CD1c-positive myeloid dendritic cell (primary cell): ENCODE data around the gene SNX14.
"Not testable (repeated sequence)": the region's sequence is repeated elsewhere in the genome, so short reads cannot be mapped to it uniquely, and the experiment has no call there.

Source experiments
- DNase-seq: peaks from one replicate; pipeline ENCODE4 v3.0.0-alpha.2; 2016; ENCODE audit errors: extremely low spot score

Gene SNX14, protein sequence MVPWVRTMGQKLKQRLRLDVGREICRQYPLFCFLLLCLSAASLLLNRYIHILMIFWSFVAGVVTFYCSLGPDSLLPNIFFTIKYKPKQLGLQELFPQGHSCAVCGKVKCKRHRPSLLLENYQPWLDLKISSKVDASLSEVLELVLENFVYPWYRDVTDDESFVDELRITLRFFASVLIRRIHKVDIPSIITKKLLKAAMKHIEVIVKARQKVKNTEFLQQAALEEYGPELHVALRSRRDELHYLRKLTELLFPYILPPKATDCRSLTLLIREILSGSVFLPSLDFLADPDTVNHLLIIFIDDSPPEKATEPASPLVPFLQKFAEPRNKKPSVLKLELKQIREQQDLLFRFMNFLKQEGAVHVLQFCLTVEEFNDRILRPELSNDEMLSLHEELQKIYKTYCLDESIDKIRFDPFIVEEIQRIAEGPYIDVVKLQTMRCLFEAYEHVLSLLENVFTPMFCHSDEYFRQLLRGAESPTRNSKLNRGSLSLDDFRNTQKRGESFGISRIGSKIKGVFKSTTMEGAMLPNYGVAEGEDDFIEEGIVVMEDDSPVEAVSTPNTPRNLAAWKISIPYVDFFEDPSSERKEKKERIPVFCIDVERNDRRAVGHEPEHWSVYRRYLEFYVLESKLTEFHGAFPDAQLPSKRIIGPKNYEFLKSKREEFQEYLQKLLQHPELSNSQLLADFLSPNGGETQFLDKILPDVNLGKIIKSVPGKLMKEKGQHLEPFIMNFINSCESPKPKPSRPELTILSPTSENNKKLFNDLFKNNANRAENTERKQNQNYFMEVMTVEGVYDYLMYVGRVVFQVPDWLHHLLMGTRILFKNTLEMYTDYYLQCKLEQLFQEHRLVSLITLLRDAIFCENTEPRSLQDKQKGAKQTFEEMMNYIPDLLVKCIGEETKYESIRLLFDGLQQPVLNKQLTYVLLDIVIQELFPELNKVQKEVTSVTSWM

DNA sequence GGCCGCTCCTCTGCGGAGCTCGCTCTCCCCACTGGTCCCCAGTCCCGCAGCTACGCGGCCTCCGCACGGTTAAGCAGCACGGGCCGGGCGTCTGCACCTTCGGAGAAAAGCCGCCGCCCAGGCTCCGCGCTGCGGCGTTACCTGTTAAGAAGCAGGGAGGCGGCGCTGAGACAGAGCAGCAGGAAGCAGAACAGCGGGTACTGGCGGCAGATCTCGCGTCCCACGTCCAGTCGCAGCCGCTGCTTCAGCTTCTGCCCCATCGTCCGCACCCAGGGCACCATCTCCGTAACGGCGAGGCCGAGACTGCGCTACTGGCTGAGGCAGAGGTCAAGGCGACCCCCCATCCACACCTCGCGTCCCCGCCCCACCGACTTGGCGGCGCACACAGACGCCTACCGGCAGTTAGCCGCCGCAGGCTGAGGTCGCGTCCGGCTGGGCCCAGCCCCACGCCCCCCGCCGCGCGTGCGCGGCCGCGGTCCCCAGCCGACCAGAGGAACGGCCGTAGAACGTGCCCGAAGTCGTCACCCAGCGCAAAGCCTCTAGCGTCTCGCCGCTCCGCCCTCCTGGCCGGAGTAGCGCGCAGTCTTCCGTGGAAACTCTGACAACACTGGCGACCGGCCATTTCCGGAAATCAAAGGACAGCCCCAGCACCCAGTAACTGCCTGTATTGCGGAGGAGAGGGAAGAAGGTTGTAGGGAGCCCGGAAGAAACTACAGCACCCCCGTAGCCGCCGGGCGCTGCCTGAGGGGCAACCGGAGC lies at the start of gene SNX14:
Gene SNX14 (minus strand): TSS at position 421 of the 759 bp plus-strand sequence. CDS start 140 bp downstream, at position 281.
- DNase-seq, result peak; percentile 97

DNA sequence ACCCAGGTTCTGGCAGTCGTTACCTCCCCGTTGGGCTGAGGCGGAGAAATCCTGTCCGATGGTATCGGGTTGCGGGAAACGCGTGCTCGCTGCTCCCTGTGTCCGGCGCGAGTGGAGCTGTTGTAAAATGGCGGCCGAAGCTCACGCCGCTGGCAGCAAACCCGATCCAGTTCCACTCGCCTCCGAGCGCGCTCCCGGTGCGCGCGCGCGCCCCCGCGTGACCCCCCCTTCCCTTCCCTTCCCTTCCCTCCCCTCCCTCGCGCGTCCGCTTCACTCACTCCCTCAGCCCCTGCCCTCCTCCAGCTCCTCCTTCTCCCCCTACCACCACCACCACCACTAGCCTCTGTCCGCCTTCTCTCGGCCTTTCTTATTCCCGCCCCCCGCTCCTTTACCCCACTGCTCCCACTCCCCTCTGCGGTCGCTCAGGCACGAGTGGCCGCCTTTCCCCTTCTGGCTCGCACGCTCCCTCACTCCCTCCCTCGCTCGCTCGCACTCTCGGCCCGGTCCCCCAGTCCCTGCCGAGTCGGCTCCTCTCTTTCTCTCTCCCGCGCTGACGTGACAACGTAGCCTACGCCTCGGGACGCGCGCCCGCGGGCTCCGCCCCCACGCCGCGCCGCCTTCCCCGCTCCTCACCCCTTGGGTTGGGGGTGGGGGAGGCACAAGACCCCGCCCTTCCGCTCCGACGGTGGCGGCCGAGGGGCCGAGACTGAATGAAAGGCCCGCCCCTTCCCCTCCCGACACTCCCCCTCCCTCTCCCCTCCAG lies 49.3 kb upstream of the SNX14 start, which contains the start of gene SYNCRIP:
Gene SYNCRIP (minus strand): TSS at position 113 of the 763 bp plus-strand sequence. CDS start 1,447 bp downstream, outside the sequence.
- DNase-seq, result peak; percentile 99

DNA sequence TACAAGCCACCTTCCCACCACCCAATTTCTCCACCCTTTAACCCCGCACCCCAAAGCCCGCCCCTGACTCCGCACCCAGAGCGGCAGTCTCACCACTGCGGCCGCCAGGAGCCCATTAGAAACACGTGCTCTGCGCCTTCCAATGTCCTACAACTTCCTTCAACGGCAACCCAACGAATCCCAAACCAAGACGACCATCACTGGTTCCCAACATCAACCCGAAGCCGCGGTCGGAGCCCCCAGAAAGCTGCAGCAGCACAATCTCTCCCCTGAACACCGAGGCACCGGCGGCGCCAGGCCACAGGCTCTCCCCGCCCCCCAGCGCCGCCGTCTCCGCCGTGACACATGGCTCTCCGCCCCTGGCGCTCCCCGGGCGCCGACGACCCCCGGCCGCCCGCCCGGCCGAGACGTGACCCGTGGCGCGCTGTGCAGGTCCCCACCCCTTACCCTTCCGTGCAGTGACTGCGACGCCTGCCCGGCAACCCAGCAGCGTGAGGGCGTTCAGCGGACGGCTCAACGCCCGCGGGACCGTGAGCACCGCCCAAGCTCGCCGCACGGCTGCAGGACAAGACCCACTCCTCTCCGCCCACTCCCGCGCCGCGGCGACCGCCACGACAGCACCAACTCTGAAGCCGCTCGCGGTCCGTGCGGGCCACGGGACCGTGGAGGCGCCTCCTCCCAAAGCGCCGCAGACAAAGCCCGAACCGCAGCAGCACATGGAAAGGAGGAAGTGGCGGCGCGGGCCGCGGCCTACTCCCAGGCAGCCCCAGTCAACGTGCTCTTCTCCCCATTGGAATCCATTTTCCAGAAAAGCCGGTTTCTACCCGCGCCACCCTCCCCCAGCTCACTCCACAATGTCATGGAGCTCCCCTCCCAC lies 48.5 kb upstream of the SNX14 start:
- DNase-seq, result peak; percentile 82

DNA sequence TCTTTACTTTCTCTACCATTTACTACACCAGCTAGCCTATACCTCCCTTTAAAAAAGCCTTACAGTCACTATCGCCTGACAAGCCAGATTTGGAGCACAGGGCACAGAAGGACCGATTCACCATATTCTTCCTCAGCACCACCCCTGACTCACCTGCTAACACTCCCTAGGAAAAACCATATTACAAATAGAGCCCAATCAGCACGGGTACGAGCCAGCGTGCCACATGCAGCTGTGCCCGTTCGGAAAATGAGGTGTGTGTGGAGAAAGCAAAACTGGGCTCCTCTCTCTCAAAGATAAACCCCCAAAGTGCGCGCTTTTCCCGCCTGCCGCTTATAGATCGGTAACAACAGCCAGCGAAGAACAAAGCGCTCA lies 47.9 kb upstream of the SNX14 start:
- DNase-seq, result no peak

DNA sequence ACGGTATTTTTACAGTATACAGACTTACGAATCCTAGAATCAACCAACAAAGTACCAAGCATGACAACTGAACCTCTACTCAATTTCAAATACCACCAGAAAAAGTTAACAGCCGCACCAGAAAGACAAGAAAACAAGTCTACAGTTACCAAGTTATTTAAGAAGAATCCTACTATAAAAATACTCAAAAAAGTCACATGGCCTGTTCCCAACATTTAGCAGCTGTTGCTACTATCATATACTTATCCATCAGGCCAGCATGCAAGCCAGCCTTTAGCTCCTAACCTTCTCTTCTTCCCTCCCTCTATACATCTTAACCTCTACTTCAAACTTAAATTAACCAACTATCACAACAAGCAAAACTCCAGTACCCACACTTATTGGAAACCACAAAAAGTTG lies 47.2 kb upstream of the SNX14 start:
- DNase-seq, result no peak

DNA sequence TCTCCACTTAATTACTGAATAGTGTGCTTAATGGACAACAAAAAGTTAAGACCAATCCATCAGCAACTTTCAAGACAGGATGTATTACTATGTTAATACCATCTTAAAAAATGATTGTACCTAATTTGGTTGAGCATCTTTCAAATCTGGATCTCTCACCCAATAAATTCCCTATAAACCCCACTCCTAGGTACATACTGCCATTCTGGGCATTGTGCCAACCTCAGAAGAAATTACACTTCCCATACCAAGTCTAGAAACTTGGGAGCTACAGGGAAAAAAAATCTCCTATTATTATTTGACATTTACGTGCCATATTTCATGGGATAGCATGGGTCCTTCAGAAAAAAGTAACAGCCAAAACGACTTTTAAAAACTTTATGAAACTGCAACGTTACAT lies 43.9 kb upstream of the SNX14 start:
- no peak for DNase-seq

DNA sequence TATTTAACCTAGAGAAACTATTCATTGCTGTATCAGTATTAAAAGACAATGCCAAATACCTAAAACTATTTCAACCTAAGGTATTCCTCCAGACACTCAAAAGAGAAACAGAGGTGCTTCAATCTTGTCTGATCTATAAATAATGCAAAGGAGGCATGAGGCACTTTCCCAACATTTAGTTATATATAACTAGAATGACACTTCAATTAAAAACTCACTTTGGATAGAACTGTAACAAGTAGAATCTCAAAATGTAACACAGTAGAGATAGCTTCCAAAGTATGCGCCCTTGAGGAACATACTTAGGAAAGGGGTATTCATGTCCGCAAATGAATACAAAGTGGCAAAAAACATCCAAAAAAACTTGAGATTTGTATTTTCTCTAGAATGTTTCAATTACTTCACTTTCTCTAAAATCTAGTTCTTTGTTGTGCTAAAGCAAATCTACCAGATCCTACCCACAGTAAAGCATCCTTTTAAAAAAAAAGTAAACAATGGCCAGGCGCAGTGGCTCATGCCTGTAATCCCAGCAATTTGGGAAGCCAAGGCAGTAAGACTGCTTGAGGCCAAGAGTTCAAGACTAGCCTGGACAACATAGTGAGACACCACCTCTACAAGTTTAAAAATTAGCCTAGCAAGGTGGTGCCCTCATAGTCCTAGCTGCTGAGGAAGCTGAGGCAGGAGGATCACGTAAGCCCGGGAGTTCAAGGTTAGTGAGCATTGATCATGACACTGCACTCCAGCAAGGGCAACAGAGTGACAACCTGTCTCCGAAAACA lies 38.7 kb upstream of the SNX14 start:
- no peak for DNase-seq

DNA sequence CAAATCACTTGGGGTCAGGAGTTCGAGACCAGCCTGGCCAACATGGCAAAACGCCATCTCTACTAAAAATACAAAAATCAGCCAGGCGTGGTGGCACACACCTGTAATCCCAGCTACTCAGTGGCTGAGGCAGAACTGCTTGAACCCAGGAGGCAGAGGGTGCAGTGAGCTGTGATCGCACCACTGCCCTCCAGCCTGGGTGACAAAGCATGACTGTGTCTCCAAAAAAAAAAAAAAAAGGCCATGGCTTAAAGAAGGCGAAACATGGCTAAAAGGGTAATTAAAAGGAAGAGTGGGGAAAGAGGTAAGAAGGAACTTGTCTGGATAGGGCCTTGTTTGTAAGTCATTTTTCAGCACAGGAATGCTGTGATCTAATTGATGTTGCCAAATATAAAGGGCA lies 37.5 kb upstream of the SNX14 start:
- DNase-seq, result not testable (repeated sequence)

DNA sequence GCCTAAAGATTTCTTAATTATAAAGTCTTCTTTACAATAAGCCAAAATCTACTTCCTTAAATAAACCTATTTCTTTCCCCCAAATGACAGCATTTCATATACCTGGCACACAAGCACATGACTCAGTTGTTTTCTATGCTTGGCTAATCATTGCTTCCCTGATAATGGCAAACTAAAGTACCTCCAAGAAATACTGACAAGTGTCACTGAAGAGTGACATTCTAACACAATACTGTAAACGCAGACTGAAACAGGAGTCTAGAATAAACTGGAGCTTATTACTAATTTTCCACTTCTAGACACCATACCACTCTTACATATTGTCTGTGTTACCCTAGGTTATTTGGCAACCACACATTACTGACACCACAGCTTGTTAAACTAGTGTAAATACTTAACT lies 34.7 kb upstream of the SNX14 start:
- DNase-seq, result no peak

DNA sequence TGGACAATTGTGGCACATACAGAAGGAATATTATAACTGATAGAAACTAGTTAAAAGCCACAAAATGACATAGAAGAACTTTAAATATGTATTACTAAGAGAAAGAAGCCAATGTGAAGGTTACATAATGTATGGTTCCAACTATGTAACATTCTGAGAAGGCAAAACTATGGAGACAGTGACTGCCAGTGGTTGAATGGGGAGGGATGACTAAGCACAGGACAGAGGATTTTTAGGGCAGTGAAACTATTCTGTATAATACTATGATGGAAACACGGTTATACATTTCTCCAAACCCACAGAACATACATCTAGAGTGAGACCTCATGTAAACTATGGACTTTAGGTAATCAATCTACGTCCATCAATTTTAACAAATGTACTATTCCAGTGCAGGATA lies 26.6 kb upstream of the SNX14 start:
- no peak for DNase-seq

DNA sequence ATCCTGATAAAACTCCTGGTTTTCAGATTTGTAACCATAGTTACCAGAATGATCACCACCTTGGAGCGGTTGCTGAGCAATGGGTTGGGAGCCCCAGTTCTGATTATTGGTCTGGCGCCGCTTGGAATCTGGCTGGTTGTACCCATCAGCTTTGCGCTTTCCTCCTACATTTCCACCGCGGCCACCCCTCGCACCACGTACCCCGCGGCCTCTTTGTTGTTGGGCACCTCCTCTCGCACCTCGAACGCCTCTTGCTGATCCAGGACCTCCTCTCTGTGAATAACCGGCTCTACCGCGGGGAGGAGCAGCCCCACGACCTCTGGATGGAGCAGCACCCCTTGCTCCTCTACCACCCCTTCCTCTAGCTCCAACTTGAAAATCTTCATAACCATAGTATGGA lies 21.1 kb upstream of the SNX14 start:
- no peak for DNase-seq

DNA sequence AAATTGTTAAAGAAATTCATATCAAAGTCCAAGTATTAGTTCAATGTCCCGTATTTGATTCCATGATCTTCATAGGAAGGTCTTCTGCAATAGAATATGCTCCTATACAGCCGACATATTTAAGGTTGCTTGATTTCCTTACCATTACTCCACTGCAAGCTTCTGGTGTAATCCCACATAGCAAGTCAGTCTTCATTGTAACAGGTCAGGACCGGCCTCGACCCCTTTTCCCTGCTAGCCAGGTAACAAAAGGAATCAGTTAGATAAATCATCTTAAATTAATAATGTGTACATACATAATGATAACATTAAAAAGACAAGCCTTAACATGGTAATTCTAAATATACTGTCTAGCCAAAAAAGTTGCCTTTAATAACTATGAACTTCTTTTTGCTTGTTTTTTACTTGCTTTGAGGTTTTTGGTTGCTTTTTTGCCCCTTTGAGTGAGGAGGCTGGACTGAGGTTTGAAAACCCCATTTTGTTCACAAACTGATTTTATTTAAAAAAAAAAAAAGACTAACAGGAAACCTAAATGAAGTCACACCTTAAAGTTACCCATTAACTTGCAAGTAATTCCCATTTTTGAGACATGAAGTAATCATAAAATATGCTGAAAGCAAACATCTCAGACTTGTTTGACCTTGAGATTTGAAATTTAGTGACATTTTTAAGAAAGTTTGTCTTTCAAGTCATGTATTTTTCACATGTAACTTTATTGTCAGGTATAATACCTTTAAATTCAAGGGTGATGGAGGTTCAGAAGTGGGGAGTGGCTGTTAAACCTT lies 19.2 kb upstream of the SNX14 start:
- DNase-seq, result no peak

DNA sequence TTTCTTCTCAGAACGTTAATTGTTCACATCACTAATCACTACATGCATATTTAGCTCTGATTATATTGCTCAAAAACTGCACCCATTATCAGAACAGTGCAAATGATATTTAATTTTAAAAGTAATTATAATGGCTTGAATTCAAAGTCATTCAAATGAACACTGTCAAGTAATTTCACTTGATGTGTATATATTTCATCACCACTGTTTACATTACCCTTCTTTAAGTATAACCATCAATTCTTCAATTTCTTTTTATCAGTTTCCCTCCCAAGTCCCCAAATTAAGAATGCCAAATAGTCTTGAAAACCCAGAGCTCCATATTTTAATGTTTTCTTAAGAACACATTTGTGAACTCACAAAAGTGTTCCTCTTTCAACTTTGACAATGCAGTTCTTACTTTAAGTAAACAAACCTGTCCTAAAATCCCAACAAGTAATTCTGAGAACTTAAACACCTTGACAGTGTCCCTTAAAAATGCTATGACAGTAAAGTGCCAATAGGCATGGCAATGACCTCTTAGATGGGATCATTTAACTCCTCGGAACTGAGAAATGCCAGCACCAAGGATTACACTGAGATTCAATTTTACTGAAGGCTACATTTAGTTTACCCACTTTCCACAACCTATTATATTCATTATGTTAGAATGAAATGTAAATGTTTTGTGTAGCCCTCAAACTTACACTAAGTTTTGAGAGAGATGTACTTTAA lies 16.7 kb upstream of the SNX14 start:
- DNase-seq, result no peak

DNA sequence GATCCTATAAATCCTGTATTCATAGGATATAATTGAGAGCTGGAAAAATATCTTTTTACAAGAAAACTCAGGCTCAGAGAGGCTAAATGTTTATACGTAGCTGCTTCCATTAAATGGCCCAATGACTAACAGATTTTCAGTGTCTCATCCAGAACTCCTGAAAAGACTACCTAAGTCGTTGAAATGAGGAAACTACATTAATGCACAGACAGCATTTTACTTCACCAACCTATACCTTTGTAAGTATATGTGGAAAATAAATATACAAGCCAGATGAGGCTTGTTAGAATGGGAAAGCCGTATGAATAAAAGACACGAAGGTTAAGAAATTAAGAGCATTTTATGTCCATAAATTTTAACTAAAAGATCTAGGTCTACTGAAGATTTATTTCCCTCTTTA lies 8.4 kb upstream of the SNX14 start:
- no peak for DNase-seq

DNA sequence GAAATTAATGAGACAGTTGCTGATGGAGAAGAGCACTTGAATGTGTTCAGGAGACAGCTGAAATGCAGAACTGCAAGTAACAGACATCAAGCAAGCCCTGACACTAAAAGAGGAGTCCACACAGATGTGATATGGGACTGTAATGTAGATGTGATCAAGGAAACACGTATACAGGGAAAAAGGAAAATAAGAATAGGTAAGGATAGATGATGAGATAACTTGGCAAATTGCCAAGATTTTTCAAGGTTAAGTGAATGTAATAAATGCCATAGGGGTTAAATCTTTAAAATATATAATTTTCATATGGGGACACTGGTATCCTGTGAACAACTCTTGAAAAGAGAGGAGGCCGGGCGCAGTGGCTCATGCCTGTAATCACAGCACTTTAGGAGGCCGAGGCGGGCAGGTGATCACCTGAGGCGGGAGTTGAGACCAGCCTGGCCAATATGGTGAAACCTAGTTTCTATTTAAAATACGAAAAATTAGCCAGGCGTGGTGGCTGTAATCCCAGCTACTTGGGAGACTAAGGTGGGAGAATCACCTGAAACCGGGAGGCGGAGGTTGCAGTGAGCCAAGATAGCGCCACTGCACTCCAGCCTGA lies 7.2 kb upstream of the SNX14 start:
- no peak for DNase-seq

DNA sequence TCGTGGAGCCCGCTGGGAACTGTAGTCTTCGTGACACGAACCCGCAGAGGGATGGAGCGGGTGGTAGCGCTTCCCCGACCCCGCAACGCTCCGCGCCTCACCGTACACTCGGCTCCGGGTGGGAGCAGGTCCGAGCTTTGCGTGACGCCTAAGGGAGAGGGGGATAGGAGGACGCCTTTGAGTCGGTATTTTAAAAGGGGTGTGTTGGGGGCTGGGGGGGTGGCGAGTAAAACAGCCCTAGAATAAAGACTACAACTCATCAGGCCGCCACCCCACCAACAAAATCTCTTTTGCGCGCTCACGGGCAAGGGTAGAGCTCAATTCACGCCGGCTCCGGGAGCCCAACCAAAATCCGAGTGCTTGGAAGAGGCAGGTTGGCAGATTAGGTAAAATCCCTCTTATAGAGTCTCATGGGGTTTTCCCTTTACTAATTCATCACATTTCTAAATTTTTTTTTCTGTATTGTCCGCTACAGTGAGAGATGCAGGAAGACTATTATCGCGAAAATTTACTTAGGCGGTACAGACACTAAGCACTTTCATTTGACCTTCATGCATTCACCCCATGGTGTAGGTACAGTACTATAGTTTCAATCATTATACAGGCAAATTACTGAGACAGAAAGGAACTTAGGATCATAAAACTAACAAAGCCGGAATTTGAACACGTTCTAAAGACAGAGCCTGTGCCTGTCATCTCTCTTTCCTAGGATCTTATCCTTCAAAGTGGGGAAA lies 706 bp upstream of the SNX14 start:
- DNase-seq, result no peak

DNA sequence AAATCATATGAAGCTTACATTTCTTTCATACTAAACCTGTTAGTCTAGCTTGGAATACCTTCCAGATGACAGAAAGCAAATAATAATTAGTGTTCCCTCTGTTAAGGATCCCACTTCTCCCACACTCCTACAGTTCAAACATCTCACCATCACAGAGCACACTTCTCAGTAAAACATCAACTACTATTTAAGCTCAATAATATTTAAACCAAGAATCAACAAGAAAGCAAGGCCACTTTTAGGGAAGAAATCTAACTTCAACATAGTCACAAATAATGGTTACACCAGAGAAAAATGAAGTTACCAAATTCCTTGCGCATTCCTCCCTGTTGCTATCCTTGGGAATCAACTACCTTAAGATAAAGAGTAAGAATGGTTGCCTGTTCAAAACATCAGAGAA lies 1.6 kb downstream of the SNX14 start:
- no peak for DNase-seq
